PC-9 (cell line): Measurements from ENCODE around the gene FOXP1.

Source experiments
- CTCF ChIP-seq: fragments of 200-600 bp; sonication (generic); conservative IDR thresholded peaks from 2 replicates; pipeline ENCODE4 v1.6.1; 2017; ENCODE audit warnings: mixed run types, antibody characterized with exemption, mild to moderate bottlenecking, moderate library complexity
- EZH2 ChIP-seq: fragments of 200-600 bp; sonication (generic); IDR thresholded peaks from 2 replicates; pipeline ENCODE4 v1.8.0; 2017; ENCODE audit warnings: antibody characterized with exemption, low read depth

- no peak for TF ChIP-seq CTCF
- TF ChIP-seq EZH2: no peak
These were observed 72.5 kb downstream of the FOXP1 start for GRCh38 chr3:71511037-71511436.
